GM19463 (cell line): ENCODE data around the gene ZNF507.
"Not testable (repeated sequence)": the region's sequence is repeated elsewhere in the genome, so short reads cannot be mapped to it uniquely, and the experiment has no call there.

Source experiments
- ATAC-seq: cut with Tn5 transposase; IDR thresholded peaks from one replicate; pipeline ENCODE4 v1.9.1; 2021; ENCODE audit warnings: mild to moderate bottlenecking, moderate library complexity; ENCODE audit not compliant: unreplicated experiment

Gene ZNF507

GRCh38 chr19:32406161-32407003, 61.0 kb downstream of the ZNF507 start:
- ATAC-seq: no peak

- ATAC-seq: no peak
These were observed 61.9 kb downstream of the ZNF507 start for GRCh38 chr19:32407004-32407992.

GRCh38 chr19:32415246-32415645, 69.8 kb downstream of the ZNF507 start:
- no peak for ATAC-seq

- ATAC-seq: no peak
These were observed 70.3 kb downstream of the ZNF507 start for GRCh38 chr19:32415669-32416068.

GRCh38 chr19:32416749-32417456, 71.5 kb downstream of the ZNF507 start:
- ATAC-seq: no peak

GRCh38 chr19:32418155-32418554, 72.7 kb downstream of the ZNF507 start:
- no peak for ATAC-seq

GRCh38 chr19:32421589-32422361, 76.4 kb downstream of the ZNF507 start:
- no peak for ATAC-seq

- no peak for ATAC-seq
These were observed 77.0 kb downstream of the ZNF507 start for GRCh38 chr19:32422435-32422834.

GRCh38 chr19:32423944-32424343, 78.5 kb downstream of the ZNF507 start:
- ATAC-seq: not testable (repeated sequence)

- no peak for ATAC-seq
These were observed 82.1 kb downstream of the ZNF507 start for GRCh38 chr19:32427536-32427935.

GRCh38 chr19:32436692-32437091, 91.3 kb downstream of the ZNF507 start:
- no peak for ATAC-seq

GRCh38 chr19:32437096-32437495, 91.7 kb downstream of the ZNF507 start:
- no peak for ATAC-seq
